ENCODE measurements around the gene RPS6KC1. TPM values are rescaled to one million over a fixed set of nuclear protein-coding genes. Genes with fewer than 3 reads are reported as not detected.
A peak's percentile ranks its signal among the peaks of the same experiment; 100 is the strongest.
"Not testable (repeated sequence)": the region's sequence is repeated elsewhere in the genome, so short reads cannot be mapped to it uniquely, and the experiment has no call there.

The RPS6KC1 gene
- total RNA-seq, 1 experiment from 2014 or later = 25.6 TPM

- DNase-seq (ENCODE audit: low spot score); in situ Hi-C loops (cut with HindIII; ENCODE audit: low sequenced_read_pairs): not testable (repeated sequence)
Observed at GRCh38 chr1:213100565-213100964, 49.5 kb downstream of the RPS6KC1 start.

- in situ Hi-C loops (cut with HindIII; ENCODE audit: low sequenced_read_pairs) = no loop called here
- no peak for DNase-seq (ENCODE audit: low spot score)
Observed at GRCh38 chr1:213103377-213104306, 52.6 kb downstream of the RPS6KC1 start.

- in situ Hi-C loops (cut with HindIII; ENCODE audit: low sequenced_read_pairs) = no loop called here
- DNase-seq (ENCODE audit: low spot score) = no peak
Observed at GRCh38 chr1:213104604-213105003, 53.6 kb downstream of the RPS6KC1 start.

- no peak for DNase-seq (ENCODE audit: low spot score)
- in situ Hi-C loops (cut with HindIII; ENCODE audit: low sequenced_read_pairs) = no loop called here
Observed at GRCh38 chr1:213106298-213106697, 55.3 kb downstream of the RPS6KC1 start.

GRCh38 chr1:213107613-213108012 lies 56.6 kb downstream of the RPS6KC1 start:
- DNase-seq (ENCODE audit: low spot score) = no peak
- in situ Hi-C loops (cut with HindIII; ENCODE audit: low sequenced_read_pairs) = no loop called here

- no peak for DNase-seq (ENCODE audit: low spot score)
- in situ Hi-C loops (cut with HindIII; ENCODE audit: low sequenced_read_pairs) = no loop called here
Observed at GRCh38 chr1:213110349-213111300, 59.6 kb downstream of the RPS6KC1 start.

- in situ Hi-C loops (cut with HindIII; ENCODE audit: low sequenced_read_pairs) = no loop called here
- no peak for DNase-seq (ENCODE audit: low spot score)
Observed at GRCh38 chr1:213111502-213111901, 60.5 kb downstream of the RPS6KC1 start.

GRCh38 chr1:213112723-213113122 lies 61.7 kb downstream of the RPS6KC1 start:
- DNase-seq (ENCODE audit: low spot score); in situ Hi-C loops (cut with HindIII; ENCODE audit: low sequenced_read_pairs): not testable (repeated sequence)

- DNase-seq (ENCODE audit: low spot score); in situ Hi-C loops (cut with HindIII; ENCODE audit: low sequenced_read_pairs): not testable (repeated sequence)
Observed at GRCh38 chr1:213117699-213118180, 66.7 kb downstream of the RPS6KC1 start.

- in situ Hi-C loops (cut with HindIII; ENCODE audit: low sequenced_read_pairs) = no loop called here
- DNase-seq (ENCODE audit: low spot score) = no peak
Observed at GRCh38 chr1:213119794-213120193, 68.8 kb downstream of the RPS6KC1 start.

GRCh38 chr1:213120386-213120785 lies 69.3 kb downstream of the RPS6KC1 start:
- in situ Hi-C loops (cut with HindIII; ENCODE audit: low sequenced_read_pairs) = no loop called here
- no peak for DNase-seq (ENCODE audit: low spot score)

GRCh38 chr1:213120961-213121360 lies 69.9 kb downstream of the RPS6KC1 start:
- no peak for DNase-seq (ENCODE audit: low spot score)
- in situ Hi-C loops (cut with HindIII; ENCODE audit: low sequenced_read_pairs) = no loop called here

GRCh38 chr1:213122514-213122929 lies 71.5 kb downstream of the RPS6KC1 start:
- peak; percentile 65 for DNase-seq (ENCODE audit: low spot score)
- in situ Hi-C loops (cut with HindIII; ENCODE audit: low sequenced_read_pairs) = no loop called here

GRCh38 chr1:213123087-213123486 lies 72.0 kb downstream of the RPS6KC1 start:
- no peak for DNase-seq (ENCODE audit: low spot score)
- in situ Hi-C loops (cut with HindIII; ENCODE audit: low sequenced_read_pairs) = no loop called here

GRCh38 chr1:213123536-213123935 lies 72.5 kb downstream of the RPS6KC1 start:
- no peak for DNase-seq (ENCODE audit: low spot score)

GRCh38 chr1:213124590-213124989 lies 73.5 kb downstream of the RPS6KC1 start:
- no peak for DNase-seq (ENCODE audit: low spot score)
- in situ Hi-C loops (cut with HindIII; ENCODE audit: low sequenced_read_pairs) = no loop called here

More at GRCh38 chr1:213123536-213123935, 72.5 kb downstream of the RPS6KC1 start:
- in situ Hi-C loops (cut with HindIII; ENCODE audit: low sequenced_read_pairs) = no loop called here

GRCh38 chr1:213125643-213126042 lies 74.6 kb downstream of the RPS6KC1 start:
- no peak for DNase-seq (ENCODE audit: low spot score)
- in situ Hi-C loops (cut with HindIII; ENCODE audit: low sequenced_read_pairs) = no loop called here

GRCh38 chr1:213127074-213127473 lies 76.0 kb downstream of the RPS6KC1 start:
- in situ Hi-C loops (cut with HindIII; ENCODE audit: low sequenced_read_pairs) = no loop called here
- no peak for DNase-seq (ENCODE audit: low spot score)

- in situ Hi-C loops (cut with HindIII; ENCODE audit: low sequenced_read_pairs) = no loop called here
- peak; percentile 25 for DNase-seq (ENCODE audit: low spot score)
Observed at GRCh38 chr1:213131851-213132655, 81.0 kb downstream of the RPS6KC1 start.
